Measurements from ENCODE around the gene PPM1L. TPM values are rescaled to one million over a fixed set of nuclear protein-coding genes. Genes with fewer than 3 reads are reported as not detected.

PPM1L gene
- polyA plus RNA-seq, 3 donors: 5.5 to 9.9 (median 7.8) TPM

DNA sequence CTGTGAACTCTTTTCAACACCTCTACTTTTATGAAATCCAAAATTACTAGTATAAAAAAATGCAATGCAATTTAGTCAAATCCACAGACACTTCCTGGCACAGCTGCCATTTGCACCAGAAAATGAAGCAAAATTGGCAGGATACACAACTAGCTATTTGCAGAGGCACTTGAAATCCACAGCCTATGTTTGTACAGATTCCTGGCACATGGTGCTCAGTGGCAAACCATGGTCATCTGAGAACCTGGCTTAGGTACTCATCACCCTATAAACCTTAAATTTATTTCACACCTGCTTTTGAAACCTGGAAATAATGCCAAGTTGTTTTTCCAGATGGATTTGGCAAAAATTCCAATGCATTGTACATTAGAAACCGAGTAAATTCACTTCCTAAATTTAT lies 20.2 kb upstream of the PPM1L start:
- Histone ChIP-seq H3K79me2 (ENCODE audit: insufficient read depth, low read length) (no peaks in the 10 kb centered on the region), H3K4me3 (replicated peaks in 1 of 3; ENCODE audit: low read depth in 2 of 3, low read length in 3 of 3) (no peak overlapping the region), H3K9ac (ENCODE audit: insufficient read depth, low read length, poor library complexity, severe bottlenecking) (no peak overlapping the region), H3K4me2 (replicated peaks; ENCODE audit: extremely low read depth, low read length, poor library complexity, severe bottlenecking) (no peak overlapping the region), H3K27ac (ENCODE audit: low read depth in 1 of 2, low read length in 2 of 2) (no peak overlapping the region), H3K9me3 (replicated peaks in 1 of 2; ENCODE audit: control insufficient read depth in 1 of 2, insufficient read depth in 1 of 2, low read length in 2 of 2) (no peaks in the 10 kb centered on the region), H4K20me1 (ENCODE audit: insufficient read depth, low read length) (no peaks in the 10 kb centered on the region), H3K4me1 (ENCODE audit: control insufficient read depth in 1 of 2, insufficient read depth in 2 of 2, low read length in 2 of 2) (no peaks in the 10 kb centered on the region), H2AFZ (ENCODE audit: insufficient read depth, low read depth, low read length, poor library complexity, severe bottlenecking) (no peak overlapping the region), H3K36me3 (replicated peaks in 1 of 2; ENCODE audit: control insufficient read depth in 1 of 2, insufficient read depth in 2 of 2, low read length in 2 of 2) (no peaks in the 10 kb centered on the region), H3K27me3 (ENCODE audit: control insufficient read depth in 2 of 2, insufficient read depth in 2 of 2, low read length in 2 of 2) (no peaks in the 10 kb centered on the region)
- H3K4me3 Mint-ChIP-seq: no peak overlapping the region
- intact Hi-C loops (cut with micrococcal nuclease): no loop called here
- H3K4me1 Mint-ChIP-seq: peaks cover 1% of the 10 kb centered on the region
- no CpG with 5 or more reads among the region's 1 CpG for WGBS (ENCODE audit: insufficient coverage)
- H3K27me3 Mint-ChIP-seq (ENCODE audit: low read depth in 3 of 3): peaks cover 0 to 3% (median 1%) of the 10 kb centered on the region in 3 donors
- no peak overlapping the region for H3K27ac Mint-ChIP-seq
- no peaks in the 10 kb centered on the region for H3K36me3 Mint-ChIP-seq
- no peak for DNase-seq
- H3K9me3 Mint-ChIP-seq: peaks cover 0 to 4% (median 0%) of the 10 kb centered on the region in 7 donors
- TF ChIP-seq, protein P1, sequence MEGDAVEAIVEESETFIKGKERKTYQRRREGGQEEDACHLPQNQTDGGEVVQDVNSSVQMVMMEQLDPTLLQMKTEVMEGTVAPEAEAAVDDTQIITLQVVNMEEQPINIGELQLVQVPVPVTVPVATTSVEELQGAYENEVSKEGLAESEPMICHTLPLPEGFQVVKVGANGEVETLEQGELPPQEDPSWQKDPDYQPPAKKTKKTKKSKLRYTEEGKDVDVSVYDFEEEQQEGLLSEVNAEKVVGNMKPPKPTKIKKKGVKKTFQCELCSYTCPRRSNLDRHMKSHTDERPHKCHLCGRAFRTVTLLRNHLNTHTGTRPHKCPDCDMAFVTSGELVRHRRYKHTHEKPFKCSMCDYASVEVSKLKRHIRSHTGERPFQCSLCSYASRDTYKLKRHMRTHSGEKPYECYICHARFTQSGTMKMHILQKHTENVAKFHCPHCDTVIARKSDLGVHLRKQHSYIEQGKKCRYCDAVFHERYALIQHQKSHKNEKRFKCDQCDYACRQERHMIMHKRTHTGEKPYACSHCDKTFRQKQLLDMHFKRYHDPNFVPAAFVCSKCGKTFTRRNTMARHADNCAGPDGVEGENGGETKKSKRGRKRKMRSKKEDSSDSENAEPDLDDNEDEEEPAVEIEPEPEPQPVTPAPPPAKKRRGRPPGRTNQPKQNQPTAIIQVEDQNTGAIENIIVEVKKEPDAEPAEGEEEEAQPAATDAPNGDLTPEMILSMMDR (IDR thresholded peaks at IDR 0.05): no peak

DNA sequence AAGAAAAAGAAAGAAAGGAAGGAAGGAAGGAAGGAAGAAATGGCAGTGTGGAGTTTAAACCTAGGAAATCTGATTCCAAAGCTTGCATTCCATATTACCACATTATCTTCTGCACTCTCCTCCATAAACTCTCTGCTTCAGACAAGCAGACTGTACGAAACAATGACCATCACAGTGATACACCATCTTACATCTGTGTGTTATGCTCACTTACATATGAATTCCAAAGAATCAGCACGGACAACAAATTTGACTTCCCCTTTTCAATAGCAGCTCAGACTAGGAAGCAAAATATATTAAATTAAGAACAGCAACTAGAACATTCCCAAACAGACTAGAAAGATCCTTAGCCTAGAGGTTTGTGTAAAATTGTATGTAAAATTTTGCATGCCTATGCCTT lies 18.0 kb upstream of the PPM1L start:
- Mint-ChIP-seq H3K4me1 (peaks cover 1% of the 10 kb centered on the region), H3K4me3 (no peak overlapping the region), H3K27ac (no peak overlapping the region), H3K9me3 (no peaks in the 10 kb centered on the region), H3K36me3 (no peaks in the 10 kb centered on the region), H3K27me3 (ENCODE audit: low read depth in 3 of 3) (peaks cover 0 to 3% (median 1%) of the 10 kb centered on the region in 3 donors)
- H3K27ac ChIP-seq (ENCODE audit: low read depth in 1 of 2, low read length in 2 of 2): no peak overlapping the region
- no peaks in the 10 kb centered on the region for H3K36me3 ChIP-seq (replicated peaks in 1 of 2; ENCODE audit: control insufficient read depth in 1 of 2, insufficient read depth in 2 of 2, low read length in 2 of 2)
- DNase-seq: no peak
- no peak overlapping the region for H3K4me3 ChIP-seq (replicated peaks in 1 of 3; ENCODE audit: low read depth in 2 of 3, low read length in 3 of 3)
- no peak overlapping the region for H3K9ac ChIP-seq (ENCODE audit: insufficient read depth, low read length, poor library complexity, severe bottlenecking)
- TF ChIP-seq, protein P1 (IDR thresholded peaks at IDR 0.05): no peak
- WGBS (ENCODE audit: insufficient coverage): no CpG with 5 or more reads among the region's 2 CpGs
- no peaks in the 10 kb centered on the region for H3K79me2 ChIP-seq (ENCODE audit: insufficient read depth, low read length)
- no peak overlapping the region for H2AFZ ChIP-seq (ENCODE audit: insufficient read depth, low read depth, low read length, poor library complexity, severe bottlenecking)
- H4K20me1 ChIP-seq (ENCODE audit: insufficient read depth, low read length): no peaks in the 10 kb centered on the region
- H3K4me1 ChIP-seq (ENCODE audit: control insufficient read depth in 1 of 2, insufficient read depth in 2 of 2, low read length in 2 of 2): no peaks in the 10 kb centered on the region
- no peaks in the 10 kb centered on the region for H3K9me3 ChIP-seq (replicated peaks in 1 of 2; ENCODE audit: control insufficient read depth in 1 of 2, insufficient read depth in 1 of 2, low read length in 2 of 2)
- intact Hi-C loops (cut with micrococcal nuclease): no loop called here
- no peaks in the 10 kb centered on the region for H3K27me3 ChIP-seq (ENCODE audit: control insufficient read depth in 2 of 2, insufficient read depth in 2 of 2, low read length in 2 of 2)
- H3K4me2 ChIP-seq (replicated peaks; ENCODE audit: extremely low read depth, low read length, poor library complexity, severe bottlenecking): no peak overlapping the region
